Stimulated activated CD8-positive, alpha-beta memory T cell treated with anti-CD3 and anti-CD28 coated beads, Interleukin-12 subunit alpha, Interleukin-12 subunit beta, amount 100 ng/mL, for 24 hours (primary cell): ENCODE results near the gene CCDC91.

Source experiments
- DNase-seq: peaks from one replicate; pipeline ENCODE4 v3.0.0-alpha.2; 2020; ENCODE audit errors: extremely low read depth

CCDC91 gene

GRCh38 chr12:28190321-28191050 lies at the start of gene CCDC91:
CCDC91 (plus strand) TSS chr12:28190456; CDS start chr12:28257216, 66,760 bp downstream.
- peak; percentile 69 for DNase-seq

- DNase-seq = no peak
Observed at GRCh38 chr12:28144059-28144458, 46.2 kb upstream of the CCDC91 start.

GRCh38 chr12:28144532-28144931 lies 45.7 kb upstream of the CCDC91 start:
- DNase-seq = no peak

GRCh38 chr12:28145216-28145615 lies 45.0 kb upstream of the CCDC91 start:
- no peak for DNase-seq

GRCh38 chr12:28149279-28149678 lies 41.0 kb upstream of the CCDC91 start:
- DNase-seq = no peak

- no peak for DNase-seq
Observed at GRCh38 chr12:28156362-28156761, 33.9 kb upstream of the CCDC91 start.

- DNase-seq = no peak
Observed at GRCh38 chr12:28156804-28157203, 33.5 kb upstream of the CCDC91 start.

- no peak for DNase-seq
Observed at GRCh38 chr12:28158353-28158752, 31.9 kb upstream of the CCDC91 start.

- DNase-seq = no peak
Observed at GRCh38 chr12:28159688-28160087, 30.6 kb upstream of the CCDC91 start.

- DNase-seq = no peak
Observed at GRCh38 chr12:28161697-28162096, 28.6 kb upstream of the CCDC91 start.

GRCh38 chr12:28162697-28163096 lies 27.6 kb upstream of the CCDC91 start:
- DNase-seq = no peak

GRCh38 chr12:28164644-28165275 lies 25.5 kb upstream of the CCDC91 start:
- no peak for DNase-seq

- DNase-seq = no peak
Observed at GRCh38 chr12:28167981-28168485, 22.2 kb upstream of the CCDC91 start.

GRCh38 chr12:28171356-28172060 lies 18.7 kb upstream of the CCDC91 start:
- DNase-seq = no peak

- DNase-seq = no peak
Observed at GRCh38 chr12:28172434-28173030, 17.7 kb upstream of the CCDC91 start.

- no peak for DNase-seq
Observed at GRCh38 chr12:28173440-28173839, 16.8 kb upstream of the CCDC91 start.

- no peak for DNase-seq
Observed at GRCh38 chr12:28175098-28175589, 15.1 kb upstream of the CCDC91 start.

GRCh38 chr12:28176295-28176694 lies 14.0 kb upstream of the CCDC91 start:
- no peak for DNase-seq

- no peak for DNase-seq
Observed at GRCh38 chr12:28177461-28177860, 12.8 kb upstream of the CCDC91 start.

GRCh38 chr12:28177905-28178304 lies 12.4 kb upstream of the CCDC91 start:
- no peak for DNase-seq

GRCh38 chr12:28178775-28179174 lies 11.5 kb upstream of the CCDC91 start:
- DNase-seq = no peak

- DNase-seq = no peak
Observed at GRCh38 chr12:28180786-28181185, 9.5 kb upstream of the CCDC91 start.
